ENCODE measurements around the gene MAP1S. TPM values are rescaled to one million over a fixed set of nuclear protein-coding genes. Genes with fewer than 3 reads are reported as not detected.

Gene MAP1S
- total RNA-seq, 1 donor from 2014 or later, result 30.2 TPM

DNA sequence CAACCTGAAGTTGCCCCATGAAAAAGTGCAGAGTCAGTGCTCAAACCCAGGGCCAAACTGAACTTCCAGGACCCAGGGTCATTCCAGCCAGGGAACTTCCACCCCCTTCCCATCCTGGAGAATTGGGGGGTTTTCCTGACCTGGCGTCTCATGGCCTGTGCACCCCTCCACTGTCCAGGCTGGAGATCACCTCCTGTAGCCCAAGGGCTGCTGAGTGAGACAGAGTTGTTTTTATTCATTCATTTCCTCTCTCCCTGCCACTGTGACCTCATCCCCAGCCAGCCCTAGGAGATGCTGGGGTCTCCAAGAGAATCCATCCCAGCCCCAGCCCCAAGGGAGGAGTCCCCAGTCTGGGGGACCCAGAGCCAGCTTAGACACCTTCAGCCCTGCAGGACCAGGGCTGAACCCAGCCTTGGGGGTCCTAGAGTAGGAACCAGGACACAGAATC, 36.2 kb downstream of the MAP1S start:
- no peaks in the 10 kb centered on the region for H3K27me3 ChIP-seq
- no peak overlapping the region for H3K4me3 ChIP-seq
- no peak overlapping the region for H3K27ac ChIP-seq
- H3K36me3 ChIP-seq, result no peaks in the 10 kb centered on the region
- intact Hi-C loops (cut with DNase I), result no loop called here
- DNase-seq (ENCODE audit: extremely low spot score in 2 of 2), result no peak
- TF ChIP-seq, protein P1, sequence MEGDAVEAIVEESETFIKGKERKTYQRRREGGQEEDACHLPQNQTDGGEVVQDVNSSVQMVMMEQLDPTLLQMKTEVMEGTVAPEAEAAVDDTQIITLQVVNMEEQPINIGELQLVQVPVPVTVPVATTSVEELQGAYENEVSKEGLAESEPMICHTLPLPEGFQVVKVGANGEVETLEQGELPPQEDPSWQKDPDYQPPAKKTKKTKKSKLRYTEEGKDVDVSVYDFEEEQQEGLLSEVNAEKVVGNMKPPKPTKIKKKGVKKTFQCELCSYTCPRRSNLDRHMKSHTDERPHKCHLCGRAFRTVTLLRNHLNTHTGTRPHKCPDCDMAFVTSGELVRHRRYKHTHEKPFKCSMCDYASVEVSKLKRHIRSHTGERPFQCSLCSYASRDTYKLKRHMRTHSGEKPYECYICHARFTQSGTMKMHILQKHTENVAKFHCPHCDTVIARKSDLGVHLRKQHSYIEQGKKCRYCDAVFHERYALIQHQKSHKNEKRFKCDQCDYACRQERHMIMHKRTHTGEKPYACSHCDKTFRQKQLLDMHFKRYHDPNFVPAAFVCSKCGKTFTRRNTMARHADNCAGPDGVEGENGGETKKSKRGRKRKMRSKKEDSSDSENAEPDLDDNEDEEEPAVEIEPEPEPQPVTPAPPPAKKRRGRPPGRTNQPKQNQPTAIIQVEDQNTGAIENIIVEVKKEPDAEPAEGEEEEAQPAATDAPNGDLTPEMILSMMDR (IDR thresholded peaks at IDR 0.05), result no peak
- no peak for TF ChIP-seq POLR2A (IDR thresholded peaks at IDR 0.05)
- no peak for TF ChIP-seq POLR2AphosphoS5 (IDR thresholded peaks at IDR 0.05; ENCODE audit: insufficient read depth in 1 of 2, low read depth in 1 of 2)
- H3K4me1 ChIP-seq, result peaks cover 7% of the 10 kb centered on the region
- no peaks in the 10 kb centered on the region for H3K9me3 ChIP-seq

DNA sequence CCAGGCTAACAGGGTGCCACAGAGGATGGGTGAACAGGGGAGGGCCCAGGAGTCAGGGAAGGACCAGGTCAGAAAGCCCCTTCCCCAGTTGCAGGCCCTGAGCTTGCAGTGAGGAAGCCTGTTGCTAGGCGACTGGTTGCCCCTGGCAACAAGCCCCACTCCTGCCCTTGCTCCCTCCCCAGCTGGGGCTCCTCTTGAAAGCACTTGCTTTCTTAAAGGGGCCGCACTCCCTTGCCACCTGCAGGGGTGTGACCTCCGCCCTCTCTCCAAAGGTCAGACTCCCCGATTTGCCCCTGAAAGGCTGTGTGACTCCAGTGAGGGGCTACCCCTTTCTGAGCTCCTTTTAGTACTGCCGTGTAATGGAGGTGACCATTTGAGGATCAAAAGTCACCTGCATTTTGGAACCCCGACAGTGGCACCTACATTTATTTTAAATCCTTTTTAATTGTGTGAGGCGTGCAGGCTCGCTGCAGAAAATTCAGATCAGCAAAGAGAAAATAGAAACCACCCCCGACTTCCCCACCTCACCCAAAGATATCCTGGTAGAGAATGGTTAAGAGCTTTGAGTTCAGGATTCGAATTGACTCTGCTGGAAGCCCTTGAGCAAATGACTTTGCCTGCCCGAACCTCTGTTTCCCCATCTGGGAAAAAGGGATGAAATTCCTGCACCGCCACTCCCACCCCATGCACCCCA, 36.8 kb downstream of the MAP1S start:
- H3K9me3 ChIP-seq, result no peaks in the 10 kb centered on the region
- H3K4me3 ChIP-seq, result no peak overlapping the region
- H3K27me3 ChIP-seq, result no peaks in the 10 kb centered on the region
- H3K36me3 ChIP-seq, result no peaks in the 10 kb centered on the region
- H3K4me1 ChIP-seq, result peaks cover 7% of the 10 kb centered on the region
- no peak overlapping the region for H3K27ac ChIP-seq
- TF ChIP-seq, protein P1 (IDR thresholded peaks at IDR 0.05), result no peak
- TF ChIP-seq POLR2A (IDR thresholded peaks at IDR 0.05), result no peak
- TF ChIP-seq POLR2AphosphoS5 (IDR thresholded peaks at IDR 0.05; ENCODE audit: insufficient read depth in 1 of 2, low read depth in 1 of 2), result no peak
- intact Hi-C loops (cut with DNase I), result no loop called here
- no peak for DNase-seq (ENCODE audit: extremely low spot score in 2 of 2)

DNA sequence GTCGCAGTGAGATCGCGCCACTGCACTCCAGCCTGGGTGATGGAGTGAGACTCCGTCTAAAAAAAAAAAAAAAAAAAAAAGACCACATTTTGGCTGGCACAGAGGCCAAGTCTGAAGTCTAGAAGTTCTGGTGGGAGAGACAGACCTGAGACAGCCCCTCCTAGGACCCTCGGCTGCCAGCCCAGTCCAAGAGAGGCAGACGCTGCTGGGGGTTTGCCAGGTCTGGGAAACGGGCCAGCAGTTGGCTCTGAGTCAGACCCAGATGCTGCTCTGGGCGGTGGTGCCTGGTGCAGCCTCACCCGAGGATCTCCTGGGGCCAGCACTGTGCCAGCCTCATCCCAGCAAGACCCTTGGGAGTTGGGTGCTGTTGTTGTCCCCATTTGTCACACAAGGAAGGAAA, 37.8 kb downstream of the MAP1S start:
- Histone ChIP-seq H3K27ac (no peak overlapping the region), H3K9me3 (no peaks in the 10 kb centered on the region), H3K27me3 (no peaks in the 10 kb centered on the region), H3K4me1 (peaks cover 7% of the 10 kb centered on the region), H3K4me3 (no peak overlapping the region), H3K36me3 (no peaks in the 10 kb centered on the region)
- intact Hi-C loops (cut with DNase I), result no loop called here
- TF ChIP-seq, protein P1 (IDR thresholded peaks at IDR 0.05), result no peak
- TF ChIP-seq POLR2A (IDR thresholded peaks at IDR 0.05), result no peak
- TF ChIP-seq POLR2AphosphoS5 (IDR thresholded peaks at IDR 0.05; ENCODE audit: insufficient read depth in 1 of 2, low read depth in 1 of 2), result no peak
- DNase-seq (ENCODE audit: extremely low spot score in 2 of 2), result no peak

DNA sequence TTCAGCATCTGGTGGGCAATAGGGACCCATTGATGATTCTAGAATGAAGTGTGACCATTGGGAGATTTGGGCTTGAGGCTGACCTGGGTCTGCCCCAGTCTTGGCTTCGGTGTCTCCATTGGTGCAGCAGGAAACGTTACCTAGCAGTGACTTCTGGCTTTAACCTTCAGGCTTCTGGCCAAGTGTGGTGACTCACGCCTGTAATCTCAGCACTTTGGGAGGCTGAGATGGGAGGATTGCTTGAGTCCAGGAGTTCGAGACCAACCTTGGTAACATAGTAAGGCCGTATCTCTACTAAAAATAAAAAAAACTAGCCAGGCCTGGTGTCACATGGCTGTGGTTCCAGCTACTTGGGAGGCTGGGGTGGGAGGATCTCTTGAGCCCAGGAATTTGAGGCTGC, 39.2 kb downstream of the MAP1S start:
- TF ChIP-seq, protein P1 (IDR thresholded peaks at IDR 0.05), result no peak
- TF ChIP-seq POLR2A (IDR thresholded peaks at IDR 0.05) (no peak), POLR2AphosphoS5 (IDR thresholded peaks at IDR 0.05; ENCODE audit: insufficient read depth in 1 of 2, low read depth in 1 of 2) (no peak)
- intact Hi-C loops (cut with DNase I), result no loop called here

DNA sequence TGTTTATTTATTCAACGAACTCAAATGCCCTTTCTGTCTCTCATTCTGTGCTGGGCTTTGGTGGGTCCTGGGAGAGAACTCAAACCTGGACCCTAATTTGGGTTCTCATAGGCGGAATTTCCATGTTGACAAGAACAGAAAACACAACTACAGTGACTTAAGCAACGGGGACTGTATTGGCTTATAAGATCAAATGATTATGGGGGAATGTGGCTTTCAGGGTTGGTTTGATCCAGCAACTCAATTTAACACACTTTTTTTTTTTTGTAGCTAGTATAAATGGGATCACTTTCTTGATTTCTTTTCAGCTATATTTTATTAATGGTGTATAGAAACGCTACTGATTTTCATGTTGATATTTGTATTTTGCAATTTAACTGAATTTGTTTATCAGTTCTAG, 41.9 kb downstream of the MAP1S start:
- Histone ChIP-seq H3K27me3 (no peaks in the 10 kb centered on the region), H3K27ac (no peak overlapping the region), H3K4me1 (peaks cover 7% of the 10 kb centered on the region), H3K4me3 (no peak overlapping the region), H3K36me3 (no peaks in the 10 kb centered on the region), H3K9me3 (no peaks in the 10 kb centered on the region)
- DNase-seq (ENCODE audit: extremely low spot score in 2 of 2), result no peak
- intact Hi-C loops (cut with DNase I), result no loop called here
- TF ChIP-seq POLR2AphosphoS5 (IDR thresholded peaks at IDR 0.05; ENCODE audit: insufficient read depth in 1 of 2, low read depth in 1 of 2), result no peak
- no peak for TF ChIP-seq POLR2A (IDR thresholded peaks at IDR 0.05)
- TF ChIP-seq, protein P1 (IDR thresholded peaks at IDR 0.05), result no peak

More for the DNA sequence above, 39.2 kb downstream of the MAP1S start:
- Histone ChIP-seq H3K36me3 (no peaks in the 10 kb centered on the region), H3K27ac (no peak overlapping the region), H3K9me3 (no peaks in the 10 kb centered on the region), H3K27me3 (no peaks in the 10 kb centered on the region), H3K4me3 (no peak overlapping the region), H3K4me1 (peaks cover 7% of the 10 kb centered on the region)
- no peak for DNase-seq (ENCODE audit: extremely low spot score in 2 of 2)

Data from vagina (tissue), 2 donors.